CD4-positive, alpha-beta memory T cell (primary cell): ENCODE results near the gene CTAG1B. TPM values are rescaled to one million over a fixed set of nuclear protein-coding genes. Genes with fewer than 3 reads are reported as not detected.
"Not testable (repeated sequence)": the region's sequence is repeated elsewhere in the genome, so short reads cannot be mapped to it uniquely, and the experiment has no call there.

Experiments used
- CTCF ChIA-PET: fragments of 350-600 bp; sonication (Branson Sonifier 250); formaldehyde crosslinking; loops from one replicate; lab custom pipeline; 2021; ENCODE audit warnings: inconsistent platforms; ENCODE audit not compliant: partially characterized antibody; lab: Charles Lee
- POLR2A ChIA-PET: fragments of 350-600 bp; sonication (Branson Sonifier 250); formaldehyde crosslinking; loops from one replicate; lab custom pipeline; 2021; ENCODE audit not compliant: partially characterized antibody; lab: Charles Lee
- DNase-seq, 5 donors: peaks; one replicate each; pipeline versions ENCODE4 v3.0.0 to v3.0.0-alpha.2; 2020 to 2022; ENCODE audit warnings: mixed read lengths in 1 of 5
- H3K27ac ChIP-seq: one replicate; pipeline ENCODE4 v1.7.0; 2013; ENCODE audit warnings: low read depth, low read length
- H3K27me3 ChIP-seq: 2 replicates; pipeline ENCODE4 v1.7.0; 2013; ENCODE audit warnings: mild to moderate bottlenecking, low read length, moderate library complexity; ENCODE audit not compliant: insufficient read depth
- H3K36me3 ChIP-seq: 2 replicates; pipeline ENCODE4 v1.7.0; 2013; ENCODE audit warnings: mild to moderate bottlenecking, low read length, moderate library complexity; ENCODE audit not compliant: insufficient read depth
- H3K4me1 ChIP-seq: 2 replicates; pipeline ENCODE4 v1.7.0; 2013; ENCODE audit warnings: mild to moderate bottlenecking, low read length, moderate library complexity; ENCODE audit not compliant: insufficient read depth
- H3K4me3 ChIP-seq, 2 donors: one replicate each; pipeline ENCODE4 v1.7.0; 2013; ENCODE audit warnings: low read length in 2 of 2, mild to moderate bottlenecking in 1 of 2
- H3K9me3 ChIP-seq, 2 donors: one replicate each; pipeline ENCODE4 v1.7.0; 2013; ENCODE audit warnings: low read length in 2 of 2, control low read depth in 1 of 2; ENCODE audit not compliant: control insufficient read depth in 1 of 2
- H3K27ac Mint-ChIP-seq, 7 donors: one replicate each; pipeline ENCODE4 v1.8.0; 2020 to 2021; ENCODE audit warnings: mixed read lengths in 7 of 7, mild to moderate bottlenecking in 6 of 7, inconsistent platforms in 3 of 7, moderate library complexity in 3 of 7
- H3K27me3 Mint-ChIP-seq, 2 donors: one replicate each; pipeline ENCODE4 v1.8.0; 2020 to 2021; ENCODE audit warnings: mixed read lengths in 2 of 2
- H3K36me3 Mint-ChIP-seq, 2 donors: one replicate each; pipeline ENCODE4 v1.8.0; 2020 to 2021; ENCODE audit warnings: mixed read lengths in 2 of 2, inconsistent platforms in 1 of 2, mild to moderate bottlenecking in 1 of 2
- H3K4me1 Mint-ChIP-seq, 4 donors: one replicate each; pipeline ENCODE4 v1.8.0; 2020 to 2021; ENCODE audit warnings: mixed read lengths in 4 of 4, mild to moderate bottlenecking in 1 of 4
- H3K4me3 Mint-ChIP-seq, 8 donors: one replicate each; pipeline ENCODE4 v1.8.0; 2020 to 2021; ENCODE audit warnings: mixed read lengths in 8 of 8, mild to moderate bottlenecking in 7 of 8, moderate library complexity in 6 of 8, inconsistent platforms in 3 of 8
- H3K9me3 Mint-ChIP-seq, 8 donors: one replicate each; pipeline ENCODE4 v1.8.0; 2020 to 2021; ENCODE audit warnings: mixed read lengths in 8 of 8, mild to moderate bottlenecking in 5 of 8, inconsistent platforms in 3 of 8, moderate library complexity in 1 of 8
- intact Hi-C: fragments of 100-400 bp; cut with micrococcal nuclease; formaldehyde crosslinking; loops from one replicate; pipeline ENCODE4 v1.15.1; 2023
- polyA plus RNA-seq, 2 donors: library from polyadenylated mRNA; unstranded; fragments of 300-500 nt; fragmentation: Illumina TruSeq; gene quantifications; one replicate each; pipeline ENCODE4 v1.2.3, GENCODE V29; 2021
- total RNA-seq, 2 experiments: library from RNA; stranded (reverse); gene quantifications; one replicate each; pipeline ENCODE4 v1.2.3, GENCODE V29; 2021

CTAG1B gene
- total and polyA plus RNA-seq, 4 experiments from 2014 or later, result not detected

DNA sequence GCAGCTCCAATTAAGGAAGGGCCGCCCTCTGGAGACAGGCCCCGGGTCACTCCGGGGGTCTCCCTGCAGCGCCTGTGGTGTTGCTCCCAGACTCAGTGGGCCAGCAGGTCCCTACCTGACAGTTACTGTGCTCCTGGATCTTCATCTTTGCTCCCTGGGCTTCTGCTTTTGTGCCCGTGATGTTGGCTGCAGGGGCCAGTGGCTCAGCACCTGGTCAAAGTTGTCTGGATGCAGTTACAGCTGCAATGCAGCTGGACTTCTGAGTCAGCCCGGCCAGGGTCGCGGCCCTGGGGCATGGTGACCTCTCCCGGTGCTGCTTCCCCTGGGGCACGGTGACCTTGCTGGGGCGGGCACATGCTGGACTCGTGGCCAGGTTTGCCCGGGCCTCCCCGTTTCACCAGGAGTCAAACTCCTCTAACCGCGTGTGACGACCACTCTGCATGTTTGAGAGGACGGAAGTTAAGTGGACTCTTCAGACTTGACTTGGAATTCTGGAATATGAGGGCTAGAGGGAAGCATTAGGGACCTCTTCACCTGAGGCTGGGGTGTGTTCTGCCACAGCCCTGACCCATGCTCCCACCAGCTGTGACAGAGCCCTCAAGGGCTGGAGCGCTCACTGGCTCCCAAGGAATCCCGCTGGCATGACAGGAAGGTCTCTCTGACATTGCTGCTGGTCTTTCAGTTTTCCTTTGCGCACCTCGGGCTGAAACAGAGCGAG, 30.6 kb upstream of the CTAG1B start:
- Mint-ChIP-seq H3K4me3 (no peak overlapping the region), H3K27me3 (no peaks in the 10 kb centered on the region), H3K4me1 (no peaks in the 10 kb centered on the region), H3K9me3 (no peaks in the 10 kb centered on the region), H3K27ac (no peak overlapping the region), H3K36me3 (no peaks in the 10 kb centered on the region)
- intact Hi-C loops, result no loop called here
- Histone ChIP-seq H3K27me3 (no peaks in the 10 kb centered on the region), H3K27ac (no peak overlapping the region), H3K4me3 (no peak overlapping the region), H3K9me3 (no peaks in the 10 kb centered on the region), H3K4me1 (no peaks in the 10 kb centered on the region), H3K36me3 (no peaks in the 10 kb centered on the region)
- CTCF ChIA-PET, result no interaction called here
- POLR2A ChIA-PET, result no interaction called here
- DNase-seq, result no peak

GRCh38 chrX:154648931-154649330, 29.8 kb upstream of the CTAG1B start:
- H3K27ac ChIP-seq, result no peak overlapping the region
- H3K9me3 ChIP-seq, result no peaks in the 10 kb centered on the region
- intact Hi-C loops, result no loop called here
- POLR2A ChIA-PET, result no interaction called here
- DNase-seq, result no peak
- no peaks in the 10 kb centered on the region for H3K9me3 Mint-ChIP-seq
- H3K4me1 Mint-ChIP-seq, result no peaks in the 10 kb centered on the region
- H3K4me3 ChIP-seq, result no peak overlapping the region
- no peaks in the 10 kb centered on the region for H3K4me1 ChIP-seq
- H3K27me3 ChIP-seq, result no peaks in the 10 kb centered on the region
- no peak overlapping the region for H3K4me3 Mint-ChIP-seq
- no peaks in the 10 kb centered on the region for H3K36me3 Mint-ChIP-seq
- H3K27ac Mint-ChIP-seq, result no peak overlapping the region
- CTCF ChIA-PET, result no interaction called here
- H3K27me3 Mint-ChIP-seq, result no peaks in the 10 kb centered on the region
- H3K36me3 ChIP-seq, result no peaks in the 10 kb centered on the region

GRCh38 chrX:154645745-154646378, 26.8 kb upstream of the CTAG1B start:
- H3K4me3 Mint-ChIP-seq, H3K27me3 Mint-ChIP-seq, H3K9me3 Mint-ChIP-seq, H3K27ac ChIP-seq, H3K36me3 Mint-ChIP-seq, DNase-seq, POLR2A ChIA-PET, H3K4me1 ChIP-seq, H3K27me3 ChIP-seq, H3K4me1 Mint-ChIP-seq, CTCF ChIA-PET, H3K27ac Mint-ChIP-seq, H3K36me3 ChIP-seq, H3K4me3 ChIP-seq, H3K9me3 ChIP-seq, intact Hi-C loops: not testable (repeated sequence)

DNA sequence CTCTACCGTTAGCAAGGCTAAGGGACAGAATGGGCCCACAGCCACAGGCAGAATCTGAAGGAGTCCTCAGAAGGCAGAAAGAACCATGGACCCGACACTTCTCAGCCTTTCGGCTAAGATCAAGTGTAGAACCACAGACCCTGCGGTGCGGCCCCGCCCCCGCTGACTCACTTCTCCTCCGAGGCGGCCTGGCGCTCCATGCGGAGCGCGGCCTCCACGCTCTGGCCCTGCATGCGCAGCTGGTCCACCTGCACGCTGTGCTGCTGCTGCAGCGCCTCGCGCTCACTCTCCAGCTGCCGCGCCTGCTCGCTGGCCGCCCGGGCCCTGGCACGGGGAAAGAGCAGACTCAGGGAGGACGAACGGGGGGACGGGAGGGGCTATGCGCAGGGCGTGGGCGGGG, 24.6 kb upstream of the CTAG1B start:
- H3K4me1 ChIP-seq, POLR2A ChIA-PET, H3K27me3 ChIP-seq, H3K4me3 Mint-ChIP-seq, intact Hi-C loops, H3K36me3 ChIP-seq, H3K36me3 Mint-ChIP-seq, H3K27ac ChIP-seq, H3K9me3 Mint-ChIP-seq, H3K27me3 Mint-ChIP-seq, CTCF ChIA-PET, H3K4me3 ChIP-seq, H3K27ac Mint-ChIP-seq, DNase-seq, H3K9me3 ChIP-seq, H3K4me1 Mint-ChIP-seq: not testable (repeated sequence)

GRCh38 chrX:154641740-154642139, 22.7 kb upstream of the CTAG1B start:
- H3K36me3 ChIP-seq, H3K9me3 Mint-ChIP-seq, H3K27ac Mint-ChIP-seq, CTCF ChIA-PET, H3K9me3 ChIP-seq, H3K4me3 Mint-ChIP-seq, H3K4me1 ChIP-seq, DNase-seq, H3K36me3 Mint-ChIP-seq, H3K27me3 ChIP-seq, intact Hi-C loops, H3K27me3 Mint-ChIP-seq, H3K4me3 ChIP-seq, H3K27ac ChIP-seq, H3K4me1 Mint-ChIP-seq, POLR2A ChIA-PET: not testable (repeated sequence)

DNA sequence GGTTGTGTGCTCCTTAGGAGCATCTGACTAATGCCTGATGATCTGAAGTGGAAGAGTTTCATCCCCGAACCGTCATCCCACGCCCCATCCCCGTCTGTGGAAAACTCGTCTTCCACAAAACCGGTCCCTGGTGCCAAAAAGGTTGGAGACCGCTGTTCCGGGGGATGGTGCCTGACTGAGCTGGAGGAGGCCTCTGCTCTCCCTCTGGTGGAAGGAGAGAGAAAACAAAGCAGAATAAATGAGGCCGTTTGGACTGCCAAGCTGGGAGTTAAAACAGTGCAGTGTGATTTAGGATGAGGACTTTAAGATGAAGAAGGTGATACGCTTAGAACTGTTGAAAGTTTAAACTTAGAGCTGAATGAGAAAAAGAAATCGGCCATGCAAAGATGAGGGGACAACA, 14.6 kb upstream of the CTAG1B start:
- H3K4me3 ChIP-seq, H3K27ac Mint-ChIP-seq, H3K36me3 ChIP-seq, CTCF ChIA-PET, H3K9me3 Mint-ChIP-seq, DNase-seq, H3K9me3 ChIP-seq, POLR2A ChIA-PET, H3K4me1 Mint-ChIP-seq, H3K36me3 Mint-ChIP-seq, H3K4me3 Mint-ChIP-seq, H3K27ac ChIP-seq, H3K4me1 ChIP-seq, H3K27me3 ChIP-seq, intact Hi-C loops, H3K27me3 Mint-ChIP-seq: not testable (repeated sequence)

- H3K9me3 ChIP-seq, H3K4me1 ChIP-seq, H3K4me3 ChIP-seq, DNase-seq, H3K36me3 Mint-ChIP-seq, H3K27me3 Mint-ChIP-seq, H3K4me1 Mint-ChIP-seq, H3K27ac Mint-ChIP-seq, H3K36me3 ChIP-seq, intact Hi-C loops, POLR2A ChIA-PET, H3K4me3 Mint-ChIP-seq, H3K27ac ChIP-seq, CTCF ChIA-PET, H3K9me3 Mint-ChIP-seq, H3K27me3 ChIP-seq: not testable (repeated sequence)
Observed at GRCh38 chrX:154630949-154631348, 11.9 kb upstream of the CTAG1B start.
